IMR-90 (cell line): Measurements from ENCODE around the gene LRP1B. TPM values are rescaled to one million over a fixed set of nuclear protein-coding genes. Genes with fewer than 3 reads are reported as not detected.

Source experiments
- ATAC-seq: fragments of 200-7000 bp; cut with Tn5 transposase; 2 replicates; pipeline ENCODE4 v1.9.1; 2020; ENCODE audit warnings: low read depth, mild to moderate bottlenecking, moderate library complexity
- BruUV-seq: library from RNA; stranded (reverse); fragments of 400-500 nt; replicated peaks from 2 replicates; lab custom pipeline; 2021; lab: Mats Ljungman, UMichigan
- CTCF ChIA-PET: fragments of 300-600 bp; formaldehyde crosslinking; extraction: SDS; loops from one replicate; lab custom pipeline; 2021; ENCODE audit warnings: antibody characterized with exemption; lab: Yijun Ruan, JAX
- POLR2A ChIA-PET: fragments of 300-600 bp; sonication (Branson Sonifier 250); formaldehyde crosslinking; loops from one replicate; lab custom pipeline; 2022; ENCODE audit warnings: antibody characterized with exemption; ENCODE audit not compliant: unreplicated experiment; lab: Charles Lee
- DNase-seq: peaks from one replicate; pipeline ENCODE4 v3.0.0; 2013
- H2AFZ ChIP-seq: replicated peaks from 2 replicates; pipeline ENCODE3; 2013; ENCODE audit warnings: low read length, mild to moderate bottlenecking; ENCODE audit not compliant: poor library complexity
- H2AK5ac ChIP-seq: 2 replicates; pipeline ENCODE4 v1.6.1; 2013; ENCODE audit warnings: low read depth, low read length, inconsistent platforms
- H2AK9ac ChIP-seq: replicated peaks from 2 replicates; pipeline ENCODE3; 2013; ENCODE audit warnings: mild to moderate bottlenecking, low read depth, low read length, moderate library complexity; ENCODE audit not compliant: poor library complexity
- H2BK120ac ChIP-seq: 2 replicates; pipeline ENCODE4 v1.6.1; 2013; ENCODE audit warnings: low read depth, low read length, inconsistent platforms
- H2BK15ac ChIP-seq: 3 replicates; pipeline ENCODE4 v1.6.1; 2013; ENCODE audit warnings: low read depth, low read length, inconsistent platforms
- H2BK20ac ChIP-seq: 2 replicates; pipeline ENCODE4 v1.6.1; 2013; ENCODE audit warnings: low read depth, mild to moderate bottlenecking, inconsistent platforms, low read length, moderate library complexity
- H2BK5ac ChIP-seq: 2 replicates; pipeline ENCODE4 v1.6.1; 2013; ENCODE audit warnings: mild to moderate bottlenecking, low read depth, low read length, inconsistent platforms; ENCODE audit not compliant: poor library complexity, severe bottlenecking
- H3K14ac ChIP-seq: replicated peaks from 2 replicates; pipeline ENCODE4 v1.6.1; 2013; ENCODE audit warnings: low read depth, low read length, inconsistent platforms
- H3K18ac ChIP-seq: 2 replicates; pipeline ENCODE4 v1.6.1; 2013; ENCODE audit warnings: low read depth, low read length, control low read depth
- H3K23ac ChIP-seq: 2 replicates; pipeline ENCODE4 v1.6.1; 2013; ENCODE audit warnings: low read depth, low read length, inconsistent platforms
- H3K27ac ChIP-seq: 2 replicates; pipeline ENCODE4 v1.5.1; 2013; ENCODE audit warnings: mild to moderate bottlenecking, control low read depth, low read length; ENCODE audit not compliant: insufficient read depth
- H3K27me3 ChIP-seq: 2 replicates; pipeline ENCODE4 v1.6.1; 2013; ENCODE audit warnings: low read length; ENCODE audit not compliant: control insufficient read depth, insufficient read depth
- H3K36me3 ChIP-seq: 2 replicates; pipeline ENCODE4 v1.6.1; 2013; ENCODE audit warnings: low read length, mixed read lengths; ENCODE audit not compliant: control insufficient read depth, insufficient read depth
- H3K4ac ChIP-seq: 2 replicates; pipeline ENCODE4 v1.6.1; 2013; ENCODE audit warnings: low read depth, low read length, inconsistent platforms
- H3K4me1 ChIP-seq: 2 replicates; pipeline ENCODE4 v1.6.1; 2013; ENCODE audit warnings: low read length, mixed read lengths; ENCODE audit not compliant: control insufficient read depth, insufficient read depth
- H3K4me2 ChIP-seq: 2 replicates; pipeline ENCODE4 v1.6.1; 2013; ENCODE audit warnings: low read depth, mild to moderate bottlenecking, control low read depth, low read length, moderate library complexity
- H3K4me3 ChIP-seq: 2 replicates; pipeline ENCODE4 v1.5.1; 2013; ENCODE audit warnings: low read depth, mild to moderate bottlenecking, control low read depth, low read length, moderate library complexity; ENCODE audit not compliant: insufficient read depth
- H3K56ac ChIP-seq: 2 replicates; pipeline ENCODE4 v1.6.1; 2013; ENCODE audit warnings: low read length, inconsistent platforms; ENCODE audit not compliant: insufficient read depth; ENCODE audit errors: extremely low read depth
- H3K79me1 ChIP-seq, 2 experiments: 2 replicates each; pipeline ENCODE4 v1.6.1; 2013; ENCODE audit warnings: low read length in 2 of 2, inconsistent platforms in 1 of 2, low read depth in 1 of 2
- H3K9ac ChIP-seq: 2 replicates; pipeline ENCODE4 v1.6.1; 2013; ENCODE audit warnings: low read depth, low read length, control low read depth
- H3K9me1 ChIP-seq: 2 replicates; pipeline ENCODE4 v1.6.1; 2013; ENCODE audit warnings: low read length, inconsistent platforms; ENCODE audit not compliant: insufficient read depth
- H3K9me3 ChIP-seq: 2 replicates; pipeline ENCODE4 v1.6.1; 2013; ENCODE audit warnings: low read length; ENCODE audit not compliant: control insufficient read depth, insufficient read depth
- H4K20me1 ChIP-seq: 2 replicates; pipeline ENCODE4 v1.6.1; 2013; ENCODE audit warnings: low read length, inconsistent platforms; ENCODE audit not compliant: insufficient read depth
- H4K5ac ChIP-seq: 2 replicates; pipeline ENCODE4 v1.6.1; 2013; ENCODE audit warnings: mild to moderate bottlenecking, low read depth, low read length, control low read depth
- H4K8ac ChIP-seq, 2 experiments: 2 replicates each; pipeline ENCODE4 v1.6.1; 2013; ENCODE audit warnings: low read depth in 2 of 2, low read length in 2 of 2, control low read depth in 1 of 2, inconsistent platforms in 1 of 2
- H4K91ac ChIP-seq: 2 replicates; pipeline ENCODE4 v1.6.1; 2013; ENCODE audit warnings: low read depth, low read length, inconsistent platforms; ENCODE audit not compliant: insufficient read depth
- BHLHE40 ChIP-seq: fragments of 150-350 bp; IDR thresholded peaks from 2 replicates; pipeline ENCODE4 v1.6.1; 2016; ENCODE audit warnings: mild to moderate bottlenecking, low read depth, low read length
- FOS ChIP-seq: fragments of 150-350 bp; IDR thresholded peaks from 2 replicates; pipeline ENCODE4 v1.6.1; 2016; ENCODE audit warnings: low read depth, low read length
- MAFK ChIP-seq: IDR thresholded peaks from 2 replicates; pipeline ENCODE4 v1.6.1; 2012; ENCODE audit warnings: low read depth, low read length, improper control_type of control experiment
- MXI1 ChIP-seq: IDR thresholded peaks from 2 replicates; pipeline ENCODE4 v1.6.1; 2012; ENCODE audit warnings: low read depth, mild to moderate bottlenecking, low read length, moderate library complexity, borderline replicate concordance
- RAD21 ChIP-seq: IDR thresholded peaks from 2 replicates; pipeline ENCODE4 v1.6.1; 2012; ENCODE audit warnings: low read length, improper control_type of control experiment
- RCOR1 ChIP-seq: IDR thresholded peaks from 2 replicates; pipeline ENCODE4 v1.6.1; 2012; ENCODE audit warnings: mild to moderate bottlenecking, low read length, improper control_type of control experiment; ENCODE audit not compliant: insufficient replicate concordance
- WGBS, 2 experiments: methylation state at CpG; one replicate each; pipeline versions ENCODE4 v1.1.5 to v1.1.7; 2013; ENCODE audit warnings: missing lambda C conversion rate in 2 of 2; ENCODE audit not compliant: insufficient read length in 1 of 2; ENCODE audit errors: extremely low coverage in 2 of 2; 5-methylcytosine and 5-hydroxymethylcytosine counted together
- dilution Hi-C: fragments of 300-500 bp; cut with HindIII; formaldehyde crosslinking; loops from one replicate; pipeline ENCODE4 v1.14.3; 2018; ENCODE audit warnings: low sequenced_read_pairs; ENCODE audit not compliant: unreplicated experiment
- in situ Hi-C: fragments of 300-500 bp; cut with MboI; formaldehyde crosslinking; loops from 3 replicates; pipeline ENCODE4 v1.14.3; 2019; ENCODE audit warnings: low sequenced_read_pairs, inconsistent platforms, mixed read lengths
- intact Hi-C: fragments of 100-400 bp; cut with micrococcal nuclease; formaldehyde crosslinking; loops from 2 replicates; pipeline ENCODE4 v1.10.0; 2022
- polyA plus RNA-seq, 3 experiments: library from polyadenylated mRNA; depleted of rRNA; stranded (reverse); fragments of >200 nt; gene quantifications; 2 replicates each; pipeline ENCODE4 v1.2.3, GENCODE V29; 2012; ENCODE audit warnings: low replicate concordance in 1 of 3
- total RNA-seq: library from RNA; depleted of rRNA; stranded (reverse); fragments of >200 nt; gene quantifications from 2 replicates; pipeline ENCODE4 v1.2.3, GENCODE V29; 2012
- TF ChIP-seq, protein P1 (sequence below): conservative IDR thresholded peaks from 2 replicates; pipeline ENCODE4 v1.5.1; 2012; ENCODE audit warnings: mild to moderate bottlenecking, low read depth, low read length, improper control_type of control experiment

The LRP1B gene
- total and polyA plus RNA-seq, 2 of the 4 experiments (the other 2 are of a cell fraction), result under 0.01 to 0.02 TPM

DNA sequence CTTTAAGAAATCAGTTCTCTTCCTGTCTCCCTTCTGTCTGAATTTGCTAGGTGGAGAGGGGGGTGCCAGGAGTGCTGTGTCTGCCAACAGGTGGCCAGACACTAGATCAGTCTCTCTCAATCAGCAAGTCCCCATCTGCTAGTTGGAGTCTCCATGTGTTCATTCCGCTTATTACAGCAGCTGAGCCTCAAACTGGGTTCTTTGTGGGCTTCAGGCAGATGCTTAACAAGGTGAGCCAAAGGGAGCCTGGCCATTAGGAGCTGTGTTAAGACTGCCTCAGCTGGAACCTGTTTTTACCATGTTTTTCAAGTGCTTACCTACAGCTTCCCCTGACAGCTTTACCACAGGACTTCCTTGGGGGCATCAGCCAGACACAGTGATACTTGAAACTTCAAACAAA lies 401.9 kb downstream of the LRP1B start:
- no peak overlapping the region for H3K4ac ChIP-seq
- TF ChIP-seq RCOR1 (no peak), MAFK (no peak), BHLHE40 (no peak), MXI1 (no peak), FOS (no peak), RAD21 (no peak)
- TF ChIP-seq, protein P1, sequence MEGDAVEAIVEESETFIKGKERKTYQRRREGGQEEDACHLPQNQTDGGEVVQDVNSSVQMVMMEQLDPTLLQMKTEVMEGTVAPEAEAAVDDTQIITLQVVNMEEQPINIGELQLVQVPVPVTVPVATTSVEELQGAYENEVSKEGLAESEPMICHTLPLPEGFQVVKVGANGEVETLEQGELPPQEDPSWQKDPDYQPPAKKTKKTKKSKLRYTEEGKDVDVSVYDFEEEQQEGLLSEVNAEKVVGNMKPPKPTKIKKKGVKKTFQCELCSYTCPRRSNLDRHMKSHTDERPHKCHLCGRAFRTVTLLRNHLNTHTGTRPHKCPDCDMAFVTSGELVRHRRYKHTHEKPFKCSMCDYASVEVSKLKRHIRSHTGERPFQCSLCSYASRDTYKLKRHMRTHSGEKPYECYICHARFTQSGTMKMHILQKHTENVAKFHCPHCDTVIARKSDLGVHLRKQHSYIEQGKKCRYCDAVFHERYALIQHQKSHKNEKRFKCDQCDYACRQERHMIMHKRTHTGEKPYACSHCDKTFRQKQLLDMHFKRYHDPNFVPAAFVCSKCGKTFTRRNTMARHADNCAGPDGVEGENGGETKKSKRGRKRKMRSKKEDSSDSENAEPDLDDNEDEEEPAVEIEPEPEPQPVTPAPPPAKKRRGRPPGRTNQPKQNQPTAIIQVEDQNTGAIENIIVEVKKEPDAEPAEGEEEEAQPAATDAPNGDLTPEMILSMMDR, result no peak
- POLR2A ChIA-PET, result interaction anchor here (0.7 kb wide), 1 partner anchor 264 kb away, joined by 3 read pairs; no protein-coding TSS in a partner anchor

More for the DNA sequence above, 401.9 kb downstream of the LRP1B start:
- DNase-seq, result no peak
- WGBS, 2 experiments, result no CpG with 5 or more reads among the region's 1 CpG
- no peak overlapping the region for H4K8ac ChIP-seq
- no peak overlapping the region for H3K4me3 ChIP-seq
- H2BK5ac ChIP-seq, result no peak overlapping the region
- no peak overlapping the region for H3K27ac ChIP-seq
- no peak for ATAC-seq
- CTCF ChIA-PET, result no interaction called here
- H4K20me1 ChIP-seq, result no peaks in the 10 kb centered on the region
- BruUV-seq, result no TSS peak
- no peaks in the 10 kb centered on the region for H3K79me1 ChIP-seq
- no peaks in the 10 kb centered on the region for H3K27me3 ChIP-seq
- no peak overlapping the region for H3K56ac ChIP-seq
- no peak overlapping the region for H4K5ac ChIP-seq
- no peak overlapping the region for H2BK15ac ChIP-seq
- H2AK9ac ChIP-seq, result no peak overlapping the region
- H3K4me2 ChIP-seq, result no peak overlapping the region
- intact Hi-C loops, result no loop called here
- no peak overlapping the region for H3K9ac ChIP-seq
- no peaks in the 10 kb centered on the region for H3K36me3 ChIP-seq
- H3K4me1 ChIP-seq, result no peaks in the 10 kb centered on the region
- dilution Hi-C loops, result no loop called here
- no peak overlapping the region for H2AFZ ChIP-seq
- H3K23ac ChIP-seq, result no peak overlapping the region
- H3K9me3 ChIP-seq, result peaks cover 3% of the 10 kb centered on the region; the same call in 1 of the 2 replicates
- H3K9me1 ChIP-seq, result no peaks in the 10 kb centered on the region
- in situ Hi-C loops, result no loop called here
- no peak overlapping the region for H4K91ac ChIP-seq
- H2AK5ac ChIP-seq, result no peak overlapping the region
- H2BK120ac ChIP-seq, result no peak overlapping the region
- H3K14ac ChIP-seq, result no peak overlapping the region
- H2BK20ac ChIP-seq, result no peak overlapping the region
- H3K18ac ChIP-seq, result no peak overlapping the region
